ENCODE results near the gene CATSPERD.
A peak's percentile ranks its signal among the peaks of the same experiment; 100 is the strongest.
"Not testable (repeated sequence)": the region's sequence is repeated elsewhere in the genome, so short reads cannot be mapped to it uniquely, and the experiment has no call there.

The CATSPERD gene

DNA sequence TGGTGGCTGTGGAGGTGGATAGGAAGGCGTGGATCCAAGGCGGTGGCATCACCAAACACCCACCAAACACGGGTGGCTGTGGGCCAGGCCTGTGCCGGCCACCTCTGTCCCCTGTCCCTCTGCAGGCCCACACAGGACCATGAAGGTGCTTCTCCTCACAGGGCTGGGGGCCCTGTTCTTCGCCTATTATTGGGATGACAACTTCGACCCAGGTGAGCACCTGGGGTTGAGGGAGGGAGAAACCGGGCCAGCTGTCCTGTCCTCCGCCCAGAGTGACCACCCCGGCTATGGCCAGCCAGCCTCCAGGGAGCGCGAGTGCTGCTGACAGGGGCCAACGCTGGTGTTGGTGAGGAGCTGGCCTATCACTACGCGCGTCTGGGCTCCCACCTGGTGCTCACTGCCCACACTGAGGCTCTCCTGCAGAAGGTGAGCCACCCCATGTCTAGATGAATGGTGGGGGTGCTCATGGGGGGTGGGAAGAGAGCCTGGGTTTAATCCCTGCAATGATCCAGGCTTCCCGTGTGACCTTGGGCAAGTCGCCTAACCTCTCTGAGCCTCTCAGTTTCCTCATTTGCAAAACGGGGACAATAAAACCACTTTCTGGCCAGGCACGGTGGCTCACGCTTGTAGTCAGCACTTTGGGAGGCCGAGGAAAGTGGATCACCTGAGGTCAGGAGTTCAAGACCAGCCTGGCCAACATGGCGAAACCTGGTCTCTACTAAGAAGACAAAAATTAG lies 35.6 kb upstream of the CATSPERD start:
- no peak for DNase-seq (ENCODE audit: low read depth in 2 of 2)

DNA sequence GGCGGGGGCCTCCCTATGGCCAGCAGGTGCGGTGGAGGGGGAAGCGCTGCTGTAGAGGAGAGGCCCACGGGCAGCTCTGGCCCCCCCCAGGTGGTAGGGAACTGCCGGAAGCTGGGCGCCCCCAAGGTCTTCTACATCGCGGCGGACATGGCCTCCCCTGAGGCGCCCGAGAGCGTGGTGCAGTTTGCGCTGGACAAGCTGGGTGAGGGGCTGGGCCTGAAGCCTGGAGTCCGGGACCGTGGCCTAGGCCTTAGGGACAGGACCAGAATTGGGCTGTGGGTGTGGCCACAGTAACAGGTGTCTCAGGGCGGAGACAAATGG lies 34.2 kb upstream of the CATSPERD start:
- DNase-seq (ENCODE audit: low read depth in 2 of 2): no peak

DNA sequence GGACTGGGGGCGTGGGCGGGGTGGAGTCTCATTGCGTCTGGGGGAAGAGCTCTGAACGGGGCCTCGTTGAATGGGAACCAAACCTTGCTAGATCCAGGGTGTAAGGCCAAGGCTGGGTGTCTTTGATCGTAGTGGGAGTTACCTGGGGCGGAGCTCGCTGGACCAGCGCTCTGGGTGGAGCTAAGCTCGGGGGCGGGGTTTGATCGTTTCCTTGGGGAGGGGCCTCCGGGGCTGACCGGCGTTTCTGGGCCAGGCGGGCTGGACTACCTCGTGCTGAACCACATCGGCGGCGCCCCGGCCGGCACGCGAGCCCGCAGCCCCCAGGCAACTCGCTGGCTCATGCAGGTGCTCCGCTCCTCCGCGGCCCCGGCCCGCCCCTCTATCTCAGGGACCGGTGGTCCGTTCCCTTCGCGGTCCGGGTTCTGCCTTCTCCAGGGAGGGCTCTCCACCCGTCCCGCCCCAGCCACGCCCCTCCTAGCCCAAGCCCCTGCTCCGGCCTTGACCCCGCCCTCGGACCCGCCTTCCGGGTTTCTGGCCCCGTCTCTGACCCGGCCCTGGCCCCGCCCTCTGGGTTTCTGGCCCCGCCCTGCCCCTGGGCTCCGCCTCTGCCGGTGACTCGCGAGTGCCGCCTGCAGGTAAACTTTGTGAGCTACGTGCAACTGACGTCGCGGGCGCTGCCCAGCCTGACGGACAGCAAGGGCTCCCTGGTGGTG lies 33.6 kb upstream of the CATSPERD start:
- peak; percentile 91 to 95 for DNase-seq (ENCODE audit: low read depth in 2 of 2)

DNA sequence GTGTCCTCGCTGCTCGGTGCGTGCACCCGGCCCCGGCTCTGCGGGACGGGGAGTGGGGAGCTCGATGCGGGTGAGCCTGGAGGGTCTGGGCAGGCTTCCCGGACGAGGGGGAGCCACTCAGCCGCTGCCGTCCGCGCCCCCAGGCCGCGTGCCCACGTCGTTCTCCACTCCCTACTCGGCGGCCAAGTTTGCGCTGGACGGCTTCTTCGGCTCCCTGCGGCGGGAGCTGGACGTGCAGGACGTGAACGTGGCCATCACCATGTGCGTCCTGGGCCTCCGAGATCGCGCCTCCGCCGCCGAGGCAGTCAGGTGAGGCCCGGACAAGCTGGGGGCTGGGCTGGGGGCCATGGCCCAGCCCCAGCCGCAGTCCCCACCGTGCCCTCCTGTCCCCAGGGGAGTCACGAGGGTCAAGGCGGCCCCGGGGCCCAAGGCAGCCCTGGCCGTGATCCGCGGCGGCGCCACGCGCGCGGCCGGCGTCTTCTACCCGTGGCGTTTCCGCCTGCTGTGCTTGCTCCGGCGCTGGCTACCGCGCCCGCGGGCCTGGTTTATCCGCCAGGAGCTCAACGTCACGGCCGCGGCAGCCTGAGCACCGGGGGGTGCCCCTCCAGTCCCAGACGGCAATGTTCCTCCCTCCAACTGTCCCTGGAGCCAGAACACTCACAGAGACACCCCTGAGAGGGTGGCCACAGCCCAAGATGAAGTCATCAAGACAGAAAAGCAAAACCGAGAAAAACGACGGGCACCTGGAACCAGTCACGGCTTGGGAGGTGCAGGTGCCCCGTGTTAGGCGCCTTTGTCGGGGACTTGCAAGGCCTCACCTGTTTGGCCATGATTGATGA lies 32.9 kb upstream of the CATSPERD start:
- no peak for DNase-seq (ENCODE audit: low read depth in 2 of 2)

DNA sequence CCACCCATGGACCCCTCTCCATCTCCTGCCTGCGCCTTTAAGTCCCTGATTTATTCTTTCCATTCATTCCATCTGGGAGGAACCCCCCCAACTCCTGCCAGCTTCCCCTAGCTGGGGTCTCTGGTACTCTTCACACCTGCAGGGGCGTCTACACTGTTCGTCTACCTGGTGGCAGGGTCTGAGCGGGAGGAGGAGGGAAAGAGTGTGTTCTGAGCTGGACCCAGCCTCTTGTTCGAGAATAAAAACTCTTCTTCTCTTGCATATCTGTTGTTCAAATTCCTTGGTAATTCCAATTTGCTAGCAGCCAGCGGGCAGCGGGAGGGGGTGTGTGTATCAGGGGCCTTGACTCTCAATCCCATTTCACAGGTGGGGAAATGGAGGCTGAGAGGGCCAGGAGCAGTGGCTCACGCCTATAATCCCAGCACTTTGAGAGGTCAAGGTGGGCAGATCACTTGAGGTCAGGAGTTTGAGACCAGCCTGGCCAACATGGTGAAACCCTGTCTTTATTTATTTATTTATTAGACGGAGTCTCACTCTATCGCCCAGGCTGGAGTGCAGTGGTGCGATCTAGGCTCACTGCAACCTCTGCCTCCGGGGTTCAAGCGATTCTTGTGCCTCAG lies 32.1 kb upstream of the CATSPERD start:
- not testable (repeated sequence) for DNase-seq (ENCODE audit: low read depth in 2 of 2)

DNA sequence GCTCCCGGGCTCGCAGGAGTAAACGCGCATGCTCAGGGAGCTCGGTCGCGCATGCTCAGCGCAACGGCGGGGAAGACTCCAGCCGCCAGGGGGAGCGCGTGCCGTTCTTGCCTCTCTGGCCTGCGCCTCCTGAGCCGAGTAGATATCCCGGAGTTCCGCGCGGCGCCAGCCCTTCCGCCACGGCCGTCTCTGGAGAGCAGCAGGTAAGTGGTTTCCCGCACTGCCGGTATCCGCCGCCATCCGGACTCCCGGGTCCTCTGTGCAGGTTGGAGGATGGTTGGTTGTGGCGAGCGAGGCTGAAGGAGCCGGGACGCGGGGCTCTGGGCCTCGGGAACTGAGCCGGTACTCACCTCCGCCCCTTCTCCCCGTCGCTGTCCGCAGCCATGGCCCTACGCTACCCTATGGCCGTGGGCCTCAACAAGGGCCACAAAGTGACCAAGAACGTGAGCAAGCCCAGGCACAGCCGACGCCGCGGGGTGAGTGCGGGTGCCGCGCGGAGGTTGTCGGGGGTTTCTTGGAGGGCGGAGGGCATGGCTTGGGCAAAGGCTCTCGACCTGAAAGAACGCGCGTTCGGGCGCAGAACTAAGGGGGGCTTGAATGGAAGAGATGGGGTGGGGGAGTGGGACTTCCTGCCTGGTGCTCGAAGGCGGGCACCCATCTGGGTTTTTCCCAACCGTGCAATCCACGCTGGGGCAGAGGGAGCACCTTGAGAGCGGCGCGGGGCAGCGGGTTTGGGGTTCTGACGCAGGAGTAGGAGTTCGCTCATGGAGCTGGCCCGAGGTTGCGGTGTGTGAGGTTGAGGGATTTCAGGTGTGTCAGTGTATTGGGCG lies 30.1 kb upstream of the CATSPERD start, which contains the start of gene RPL36:
TSS of gene RPL36 (plus strand) at position 171 of the 830 bp plus-strand sequence. CDS start at position 384, 213 bp downstream.
- peak; percentile 94 to 98 for DNase-seq (ENCODE audit: low read depth in 2 of 2)

DNA sequence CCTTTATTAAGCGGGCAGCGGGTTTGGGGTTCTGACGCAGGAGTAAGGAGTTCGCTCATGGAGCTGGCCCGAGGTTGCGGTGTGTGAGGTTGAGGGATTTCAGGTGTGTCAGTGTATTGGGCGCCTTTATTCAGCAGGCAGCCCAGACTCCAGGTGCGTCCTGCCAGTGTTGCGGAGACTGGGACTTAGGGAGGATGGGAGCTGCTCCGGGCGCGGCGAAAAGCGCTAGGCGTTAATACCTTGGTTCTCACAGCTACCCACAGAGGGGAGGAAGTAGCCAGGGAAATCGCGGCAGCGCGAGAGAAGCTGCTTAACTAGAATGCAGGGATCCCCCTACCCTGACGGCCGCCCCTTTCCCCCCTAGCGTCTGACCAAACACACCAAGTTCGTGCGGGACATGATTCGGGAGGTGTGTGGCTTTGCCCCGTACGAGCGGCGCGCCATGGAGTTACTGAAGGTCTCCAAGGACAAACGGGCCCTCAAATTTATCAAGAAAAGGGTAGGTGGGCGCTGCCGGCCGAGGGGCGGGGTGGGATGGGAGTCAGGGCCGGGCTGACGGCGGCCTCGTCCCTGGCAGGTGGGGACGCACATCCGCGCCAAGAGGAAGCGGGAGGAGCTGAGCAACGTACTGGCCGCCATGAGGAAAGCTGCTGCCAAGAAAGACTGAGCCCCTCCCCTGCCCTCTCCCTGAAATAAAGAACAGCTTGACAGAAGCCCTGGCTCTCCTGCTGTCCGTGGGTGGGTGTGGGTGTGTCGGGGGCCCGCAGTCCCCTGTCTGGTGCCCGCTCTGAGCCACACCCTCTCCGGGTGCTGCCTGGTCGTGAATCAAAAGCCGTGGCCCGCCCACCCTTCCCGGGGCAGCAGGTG lies 29.2 kb upstream of the CATSPERD start:
- DNase-seq (ENCODE audit: low read depth in 2 of 2): peak; percentile 42 to 62

DNA sequence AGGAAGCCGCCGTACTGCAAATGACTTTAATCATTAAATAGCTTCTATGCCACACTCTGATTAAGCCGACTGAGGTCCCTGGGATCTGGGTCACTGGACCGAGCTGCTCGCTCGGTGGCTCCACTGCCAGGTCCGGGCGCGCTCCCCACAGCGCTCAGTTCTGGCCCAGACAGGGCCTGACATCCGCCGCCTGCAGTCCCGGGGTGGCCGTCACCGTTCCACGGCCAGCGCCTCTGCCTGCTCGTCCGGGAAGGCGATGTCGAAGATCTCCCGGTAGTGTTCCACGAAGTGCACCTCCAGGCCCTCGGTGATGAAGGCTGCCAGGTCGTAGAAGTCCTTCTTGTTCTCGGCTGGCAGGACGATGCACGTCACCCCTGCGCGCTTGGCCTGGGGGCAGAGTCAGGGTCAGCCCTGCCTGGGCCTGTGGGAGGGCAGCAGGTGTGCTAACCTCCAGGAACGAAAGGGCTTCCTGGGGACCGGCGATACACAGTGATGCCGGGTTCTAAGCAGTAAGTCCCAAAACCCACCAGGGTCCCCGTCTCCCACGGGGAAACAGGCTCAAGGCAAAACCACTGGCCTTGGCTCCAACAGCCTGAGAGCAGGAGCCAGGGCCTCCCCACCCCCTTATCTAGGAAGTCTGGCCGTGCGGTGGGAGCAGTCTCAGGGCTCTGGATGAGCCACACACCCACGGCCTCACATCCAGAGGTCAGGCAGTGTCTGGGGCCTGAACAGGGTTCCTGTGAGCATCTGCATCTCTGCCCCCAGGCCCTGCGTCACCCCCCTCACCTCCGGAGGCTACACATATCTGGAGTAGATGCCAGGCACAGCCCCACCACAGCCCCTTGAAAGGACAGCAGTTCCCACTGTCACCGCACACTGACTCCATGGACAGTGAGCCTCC lies 28.4 kb upstream of the CATSPERD start:
- DNase-seq (ENCODE audit: low read depth in 2 of 2): no peak

DNA sequence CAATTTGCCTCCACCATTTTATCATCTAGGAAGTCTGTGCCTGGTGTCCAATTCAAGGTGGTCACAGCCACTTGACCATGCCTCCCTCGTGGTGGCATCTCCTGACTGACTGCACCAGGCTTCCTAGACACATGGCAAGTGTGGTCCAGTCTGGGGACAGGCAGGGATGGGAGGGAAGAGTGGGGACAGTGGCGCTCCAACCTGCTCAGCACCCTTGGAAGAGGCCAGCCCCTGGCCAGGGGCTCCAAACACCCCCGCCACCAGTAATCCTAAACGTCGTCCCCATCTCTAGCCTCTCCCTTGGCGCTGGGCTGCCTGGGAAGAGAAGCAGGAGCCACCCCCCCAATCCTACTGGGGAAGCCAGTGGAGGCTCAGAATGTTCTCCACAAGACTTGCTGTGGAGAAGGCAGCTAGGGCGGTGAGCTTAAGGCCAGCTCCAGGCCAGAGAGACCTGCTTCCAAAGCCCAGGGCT lies 27.7 kb upstream of the CATSPERD start:
- DNase-seq (ENCODE audit: low read depth in 2 of 2): no peak

DNA sequence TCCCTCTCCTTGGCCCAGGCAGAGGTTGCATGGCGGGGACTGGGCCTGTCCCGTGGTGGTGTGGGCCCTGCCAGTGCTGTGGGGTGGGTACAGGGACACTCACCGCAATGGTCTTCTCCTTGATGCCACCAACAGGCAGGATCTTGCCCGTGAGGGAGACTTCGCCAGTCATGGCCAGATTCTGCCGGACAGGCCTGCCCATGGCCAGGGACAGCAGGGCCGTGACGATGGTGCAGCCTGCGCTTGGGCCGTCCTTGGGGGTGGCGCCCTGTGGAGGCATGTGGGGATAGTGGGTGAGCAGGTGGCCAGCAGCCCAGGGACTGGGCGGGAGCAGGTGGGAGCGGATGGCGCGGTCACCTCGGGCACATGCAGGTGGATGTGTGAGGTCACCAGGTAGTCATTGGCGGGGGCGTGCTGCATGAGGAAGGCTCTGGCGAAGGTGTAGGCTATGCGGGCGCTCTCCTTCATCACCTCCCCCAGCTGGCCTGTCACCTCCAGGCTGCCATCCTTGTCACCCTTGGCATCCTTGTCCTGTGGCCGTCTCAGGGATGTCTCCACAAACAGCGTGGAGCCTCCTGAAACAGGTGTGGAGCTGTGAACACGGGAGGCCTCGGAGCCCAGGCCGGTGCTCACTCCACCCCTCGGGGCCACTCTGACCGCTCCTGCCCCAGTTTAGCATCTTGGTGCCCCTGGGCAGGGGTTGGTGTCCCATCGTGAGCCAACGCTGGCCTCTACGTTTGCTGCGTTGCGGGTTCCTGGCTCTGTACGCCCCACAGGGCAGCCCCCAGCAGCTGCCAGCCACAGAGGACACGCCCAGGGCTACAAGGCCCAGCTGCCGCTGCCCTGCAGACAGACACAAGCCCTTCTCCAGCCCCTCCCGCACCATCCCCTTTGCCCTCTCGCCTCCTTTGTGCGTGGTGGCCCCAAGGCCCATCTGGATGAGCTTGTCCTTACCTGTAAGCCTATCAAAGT lies 27.0 kb upstream of the CATSPERD start:
- no peak for DNase-seq (ENCODE audit: low read depth in 2 of 2)

DNA sequence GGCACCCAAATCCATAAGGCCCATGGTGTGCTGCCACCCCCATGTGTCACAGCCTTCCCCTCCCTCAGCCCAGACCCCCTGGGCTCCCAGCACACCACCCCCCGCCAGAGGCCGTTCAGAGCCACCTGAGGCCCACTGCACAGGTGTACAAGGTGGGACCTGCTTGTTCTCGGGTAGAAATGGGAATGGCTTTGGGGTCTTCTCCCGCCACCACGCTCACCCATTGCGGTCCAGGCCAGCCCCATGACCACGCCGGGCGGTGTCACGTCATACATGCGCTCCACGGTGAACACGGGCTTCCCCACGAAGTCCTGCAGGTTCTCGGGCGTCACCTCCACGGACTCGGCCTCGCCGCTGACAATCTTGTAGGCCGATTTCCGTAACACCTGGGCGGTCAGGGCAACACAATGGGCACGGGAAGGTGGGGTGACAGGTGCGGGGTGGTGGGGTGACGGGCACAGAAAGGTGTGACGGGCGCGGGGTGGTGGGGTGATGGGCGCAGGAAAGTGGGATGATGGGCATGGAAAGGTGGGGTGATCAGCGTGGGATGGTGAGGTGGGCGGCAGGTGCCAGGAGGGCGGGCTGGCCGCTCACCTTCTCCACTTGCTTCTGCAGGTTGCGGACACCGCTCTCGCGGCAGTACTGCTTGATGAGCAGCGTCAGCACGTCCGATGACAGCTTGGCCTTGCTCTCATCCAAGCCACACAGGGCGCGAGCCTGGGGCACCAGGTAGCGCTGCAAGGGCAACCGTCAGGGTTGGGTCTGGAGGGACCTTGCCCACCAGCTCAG lies 26.1 kb upstream of the CATSPERD start:
- no peak for DNase-seq (ENCODE audit: low read depth in 2 of 2)

DNA sequence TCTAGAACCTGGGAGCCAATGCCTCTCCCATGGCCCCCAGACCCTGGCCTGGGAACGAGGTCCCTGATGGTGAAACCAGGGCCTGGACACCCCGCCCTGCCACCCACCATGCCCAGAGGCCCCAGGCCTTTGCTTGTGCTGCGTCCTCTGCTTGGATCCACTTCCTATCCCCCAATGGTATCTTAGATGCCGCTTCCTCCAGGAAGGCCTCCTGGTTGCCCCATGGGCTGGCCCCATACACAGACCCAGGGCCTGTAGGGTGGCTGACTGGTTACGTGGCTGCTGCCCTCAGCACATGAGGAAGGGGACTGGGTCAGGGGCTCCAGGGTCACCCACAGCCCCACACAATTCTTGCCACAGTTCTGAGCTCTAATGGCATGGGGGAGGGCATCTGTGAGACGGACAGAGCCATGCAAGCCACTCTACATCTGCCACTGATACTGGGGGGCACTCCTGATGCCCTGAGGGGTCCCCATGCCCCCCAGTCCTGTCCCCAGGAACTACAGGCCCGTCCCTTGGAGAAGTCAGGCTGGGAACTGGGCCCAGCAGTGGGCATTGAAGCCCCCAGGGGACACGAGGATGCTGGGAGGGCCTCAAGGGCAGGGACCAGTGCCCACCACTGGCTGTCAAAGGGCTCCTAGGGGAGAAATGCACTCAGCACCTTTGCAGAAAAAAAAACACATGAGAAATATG lies 25.3 kb upstream of the CATSPERD start:
- no peak for DNase-seq (ENCODE audit: low read depth in 2 of 2)

DNA sequence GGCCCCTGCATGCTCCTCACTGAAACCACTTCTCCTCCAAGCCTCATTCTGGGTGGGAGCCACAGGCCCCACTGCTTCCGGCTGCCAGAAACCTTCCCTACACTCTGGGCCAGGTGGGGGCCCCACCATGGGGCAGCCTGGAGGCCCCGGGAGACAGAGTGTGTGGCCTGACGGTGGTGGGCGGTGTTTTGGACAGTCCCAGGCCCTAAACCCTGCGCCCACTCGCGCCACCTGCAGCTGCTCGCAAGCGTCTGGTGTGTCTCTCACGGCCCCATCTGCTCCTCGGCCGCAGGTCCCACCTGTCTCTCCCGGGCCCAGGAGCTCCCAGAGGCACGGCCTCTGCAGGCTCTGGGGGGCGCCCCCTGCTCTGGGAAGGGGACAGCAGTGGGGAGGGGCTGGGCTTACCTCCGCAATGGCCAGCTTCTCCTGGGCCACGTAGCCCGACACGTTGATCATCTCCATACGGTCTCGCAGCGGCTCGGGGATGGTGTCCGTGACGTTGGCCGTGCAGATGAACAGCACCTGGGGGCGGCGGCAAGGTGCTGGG lies 24.7 kb upstream of the CATSPERD start:
- DNase-seq (ENCODE audit: low read depth in 2 of 2): no peak

DNA sequence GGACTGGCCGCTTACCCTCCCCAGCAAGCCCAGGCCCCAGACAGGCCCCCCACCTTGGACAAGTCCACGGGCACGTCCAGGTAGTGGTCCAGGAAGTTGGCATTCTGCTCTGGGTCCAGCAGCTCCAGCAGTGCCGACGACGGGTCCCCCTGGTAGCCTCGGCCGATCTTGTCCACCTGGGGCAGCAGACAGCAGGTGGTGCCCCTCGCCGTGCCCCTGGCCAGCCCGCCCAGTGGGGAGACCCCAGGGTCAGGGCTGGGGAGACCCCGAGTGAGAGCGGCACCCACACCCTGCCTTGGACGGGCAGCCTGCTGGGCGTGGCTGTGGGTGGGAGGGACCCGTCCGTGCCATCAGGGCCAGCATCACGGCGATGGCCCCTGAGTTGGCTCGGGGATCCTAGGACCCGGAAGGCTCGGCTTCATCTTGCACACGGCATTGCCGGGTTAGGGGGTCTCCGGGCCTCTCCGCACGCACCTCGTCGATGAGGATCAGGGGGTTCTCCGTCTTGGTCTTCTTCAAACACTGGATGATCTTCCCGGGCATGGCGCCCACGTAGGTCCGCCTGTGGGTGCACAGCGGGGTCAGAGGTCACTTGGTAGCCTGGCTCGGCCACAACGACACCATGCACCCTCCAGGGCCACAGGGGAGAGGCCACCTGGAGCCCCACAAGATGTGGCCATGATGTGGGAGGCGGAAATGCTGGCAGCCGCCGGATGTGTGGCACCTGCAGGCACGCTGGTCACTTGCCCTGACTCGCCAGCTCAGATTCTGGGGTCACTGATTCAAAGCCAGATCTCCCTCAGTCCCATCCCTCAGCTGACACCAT lies 24.0 kb upstream of the CATSPERD start:
- no peak for DNase-seq (ENCODE audit: low read depth in 2 of 2)

Measured in activated CD8-positive, alpha-beta memory T cell treated with anti-CD3 and anti-CD28 coated beads for 4 hours (primary cell).